ENCODE data around the gene TMEM213.

Gene TMEM213

GRCh38 chr7:138876326-138876725, 78.5 kb downstream of the TMEM213 start:
- CTCF ChIA-PET: no interaction called here
- TF ChIP-seq TARDBP (IDR thresholded peaks at IDR 0.05) (no peak), CTBP1 (IDR thresholded peaks at IDR 0.05; ENCODE audit: borderline replicate concordance) (no peak), SUZ12 (IDR thresholded peaks at IDR 0.05) (no peak), ZNF384 (IDR thresholded peaks at IDR 0.05) (no peak), LEF1 (IDR thresholded peaks at IDR 0.05; ENCODE audit: borderline replicate concordance) (no peak), FOXA1 (IDR thresholded peaks at IDR 0.05) (no peak), FOXK2 (IDR thresholded peaks at IDR 0.05) (no peak), ARNT (IDR thresholded peaks at IDR 0.05) (no peak), L3MBTL2 (conservative IDR thresholded peaks at IDR 0.05) (no peak), BHLHE40 (IDR thresholded peaks at IDR 0.05; ENCODE audit: borderline replicate concordance) (no peak), HDGF (IDR thresholded peaks at IDR 0.05; ENCODE audit: borderline replicate concordance) (no peak), NFRKB (IDR thresholded peaks at IDR 0.05) (no peak), PKNOX1 (IDR thresholded peaks at IDR 0.05) (no peak), ELF4 (IDR thresholded peaks at IDR 0.05) (no peak), SP1 (IDR thresholded peaks at IDR 0.05) (no peak), FOXM1 (IDR thresholded peaks at IDR 0.05; ENCODE audit: borderline replicate concordance) (no peak)

GRCh38 chr7:138878051-138878450, 80.3 kb downstream of the TMEM213 start:
- POLR2A ChIA-PET: no interaction called here
- CTCF ChIA-PET: interaction anchor here (1.8 kb wide), 1 partner anchor 8 kb away, joined by 6 read pairs; no protein-coding TSS in a partner anchor
- no peak for DNase-seq (ENCODE audit: extremely low spot score)
- TF ChIP-seq NFRKB (IDR thresholded peaks at IDR 0.05) (no peak), L3MBTL2 (conservative IDR thresholded peaks at IDR 0.05) (no peak), FOXM1 (IDR thresholded peaks at IDR 0.05; ENCODE audit: borderline replicate concordance) (no peak), SP1 (IDR thresholded peaks at IDR 0.05) (no peak), ELF4 (IDR thresholded peaks at IDR 0.05) (no peak), SUZ12 (IDR thresholded peaks at IDR 0.05) (no peak), ARNT (IDR thresholded peaks at IDR 0.05) (no peak), CTBP1 (IDR thresholded peaks at IDR 0.05; ENCODE audit: borderline replicate concordance) (no peak), ZNF384 (IDR thresholded peaks at IDR 0.05) (no peak), FOXA1 (IDR thresholded peaks at IDR 0.05) (no peak), BHLHE40 (IDR thresholded peaks at IDR 0.05; ENCODE audit: borderline replicate concordance) (no peak), TARDBP (IDR thresholded peaks at IDR 0.05) (no peak), PKNOX1 (IDR thresholded peaks at IDR 0.05) (no peak)

More at GRCh38 chr7:138876326-138876725, 78.5 kb downstream of the TMEM213 start:
- POLR2A ChIA-PET: no interaction called here
- DNase-seq (ENCODE audit: extremely low spot score): no peak

GRCh38 chr7:138878856-138879255, 81.1 kb downstream of the TMEM213 start:
- ChIA-PET POLR2A (no interaction called here), CTCF (no interaction called here)
- DNase-seq (ENCODE audit: extremely low spot score): no peak
- TF ChIP-seq PKNOX1 (IDR thresholded peaks at IDR 0.05) (no peak), FOXK2 (IDR thresholded peaks at IDR 0.05) (no peak), SUZ12 (IDR thresholded peaks at IDR 0.05) (no peak), TARDBP (IDR thresholded peaks at IDR 0.05) (no peak), L3MBTL2 (conservative IDR thresholded peaks at IDR 0.05) (no peak), ARNT (IDR thresholded peaks at IDR 0.05) (no peak), HDGF (IDR thresholded peaks at IDR 0.05; ENCODE audit: borderline replicate concordance) (no peak), FOXA1 (IDR thresholded peaks at IDR 0.05) (no peak), SP1 (IDR thresholded peaks at IDR 0.05) (no peak), CTBP1 (IDR thresholded peaks at IDR 0.05; ENCODE audit: borderline replicate concordance) (no peak), BHLHE40 (IDR thresholded peaks at IDR 0.05; ENCODE audit: borderline replicate concordance) (no peak)

- DNase-seq (ENCODE audit: extremely low spot score): no peak
- POLR2A ChIA-PET: no interaction called here
- CTCF ChIA-PET: interaction anchor here (0.6 kb wide), 1 partner anchor 332 kb away, joined by 4 read pairs; no protein-coding TSS in a partner anchor
- no peak for TF ChIP-seq ZNF384 (IDR thresholded peaks at IDR 0.05)
- TF ChIP-seq BHLHE40 (IDR thresholded peaks at IDR 0.05; ENCODE audit: borderline replicate concordance): no peak
- TF ChIP-seq ELF4 (IDR thresholded peaks at IDR 0.05): no peak
Observed at GRCh38 chr7:138879356-138879755, 81.6 kb downstream of the TMEM213 start.

- no peak for DNase-seq (ENCODE audit: extremely low spot score)
- TF ChIP-seq SUZ12 (IDR thresholded peaks at IDR 0.05) (no peak), FOXA1 (IDR thresholded peaks at IDR 0.05) (no peak), LEF1 (IDR thresholded peaks at IDR 0.05; ENCODE audit: borderline replicate concordance) (no peak), SP1 (IDR thresholded peaks at IDR 0.05) (no peak), BHLHE40 (IDR thresholded peaks at IDR 0.05; ENCODE audit: borderline replicate concordance) (no peak)
- POLR2A ChIA-PET: no interaction called here
- CTCF ChIA-PET: no interaction called here
Observed at GRCh38 chr7:138880881-138881578, 83.2 kb downstream of the TMEM213 start.

- POLR2A ChIA-PET: no interaction called here
- CTCF ChIA-PET: no interaction called here
- DNase-seq (ENCODE audit: extremely low spot score): no peak
- TF ChIP-seq CTBP1 (IDR thresholded peaks at IDR 0.05; ENCODE audit: borderline replicate concordance) (no peak), PKNOX1 (IDR thresholded peaks at IDR 0.05) (no peak), BHLHE40 (IDR thresholded peaks at IDR 0.05; ENCODE audit: borderline replicate concordance) (no peak), TARDBP (IDR thresholded peaks at IDR 0.05) (no peak), NFRKB (IDR thresholded peaks at IDR 0.05) (no peak), HDGF (IDR thresholded peaks at IDR 0.05; ENCODE audit: borderline replicate concordance) (no peak), FOXK2 (IDR thresholded peaks at IDR 0.05) (no peak), SUZ12 (IDR thresholded peaks at IDR 0.05) (no peak), ARNT (IDR thresholded peaks at IDR 0.05) (no peak), ZNF384 (IDR thresholded peaks at IDR 0.05) (no peak), FOXA1 (IDR thresholded peaks at IDR 0.05) (no peak), SP1 (IDR thresholded peaks at IDR 0.05) (no peak), L3MBTL2 (conservative IDR thresholded peaks at IDR 0.05) (no peak), FOXM1 (IDR thresholded peaks at IDR 0.05; ENCODE audit: borderline replicate concordance) (no peak), ELF4 (IDR thresholded peaks at IDR 0.05) (no peak), LEF1 (IDR thresholded peaks at IDR 0.05; ENCODE audit: borderline replicate concordance) (no peak)
Observed at GRCh38 chr7:138881579-138882188, 83.9 kb downstream of the TMEM213 start.
